ENCODE results near the gene CEP112.

- no peak for TF ChIP-seq ATF3 (CRISPR knock-in tag; conservative IDR thresholded peaks at IDR 0.05)
- TF ChIP-seq CTCF (IDR thresholded peaks at IDR 0.05), result no peak
- TF ChIP-seq ZNF512 (CRISPR knock-in tag; IDR thresholded peaks at IDR 0.05; ENCODE audit: borderline replicate concordance), result no peak
- TF ChIP-seq MAX (CRISPR knock-in tag; IDR thresholded peaks at IDR 0.05), result no peak
- TF ChIP-seq FOXK1 (CRISPR knock-in tag; IDR thresholded peaks at IDR 0.05), result no peak
- no peak for TF ChIP-seq AFF4 (CRISPR knock-in tag; IDR thresholded peaks at IDR 0.05; ENCODE audit: borderline replicate concordance)
- no peak for TF ChIP-seq ELF4 (CRISPR knock-in tag; IDR thresholded peaks at IDR 0.05; ENCODE audit: low read depth)
- TF ChIP-seq HMGXB4 (CRISPR knock-in tag; IDR thresholded peaks at IDR 0.05), result no peak
- TF ChIP-seq CREM (CRISPR knock-in tag; IDR thresholded peaks at IDR 0.05), result no peak
Observed at GRCh38 chr17:65801513-65801912, 390.4 kb downstream of the CEP112 start.

All from WTC11 (cell line).